ENCODE measurements around the gene LILRA5.
"Not testable (repeated sequence)": the region's sequence is repeated elsewhere in the genome, so short reads cannot be mapped to it uniquely, and the experiment has no call there.

Gene LILRA5

DNA sequence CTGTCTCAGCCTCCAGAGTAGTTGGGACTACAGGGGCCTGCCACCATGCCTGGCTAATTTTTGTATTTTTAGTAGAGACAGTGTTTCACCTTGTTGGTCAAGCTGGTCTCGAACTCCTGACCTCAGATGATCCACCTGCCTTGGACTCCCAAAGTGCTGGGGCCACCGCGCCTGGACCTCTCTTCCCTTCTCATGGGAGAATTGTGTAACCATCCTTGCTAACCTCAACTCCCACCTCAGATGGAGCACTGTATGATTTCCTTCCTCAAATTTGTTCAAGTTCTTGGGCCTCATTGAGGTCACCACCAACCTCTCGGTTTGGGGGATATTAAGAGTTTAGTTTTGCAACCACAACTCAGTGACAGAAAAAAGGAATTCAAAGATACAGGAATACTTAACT lies 10.7 kb downstream of the LILRA5 start:
- no peak for DNase-seq (ENCODE audit: low read depth in 3 of 3)

DNA sequence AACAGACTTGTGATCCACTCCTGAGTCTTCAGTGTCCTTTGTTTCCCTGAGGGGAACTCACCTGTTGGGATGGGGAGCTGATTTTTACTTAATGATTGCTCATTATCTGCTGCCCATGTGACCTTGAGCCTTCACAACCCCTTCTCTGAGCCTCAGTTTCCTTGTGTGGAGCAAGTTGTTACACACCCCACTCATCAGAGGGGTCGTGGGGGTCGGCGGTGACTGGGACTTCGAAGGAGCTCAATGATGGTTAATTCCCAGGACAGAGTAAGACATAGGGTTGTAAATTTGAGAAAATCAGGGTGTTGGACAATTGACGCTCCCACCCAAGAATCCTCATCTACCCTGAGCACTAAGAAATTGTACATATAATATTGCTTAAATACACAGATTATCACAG lies 13.5 kb downstream of the LILRA5 start:
- no peak for DNase-seq (ENCODE audit: low read depth in 3 of 3)

DNA sequence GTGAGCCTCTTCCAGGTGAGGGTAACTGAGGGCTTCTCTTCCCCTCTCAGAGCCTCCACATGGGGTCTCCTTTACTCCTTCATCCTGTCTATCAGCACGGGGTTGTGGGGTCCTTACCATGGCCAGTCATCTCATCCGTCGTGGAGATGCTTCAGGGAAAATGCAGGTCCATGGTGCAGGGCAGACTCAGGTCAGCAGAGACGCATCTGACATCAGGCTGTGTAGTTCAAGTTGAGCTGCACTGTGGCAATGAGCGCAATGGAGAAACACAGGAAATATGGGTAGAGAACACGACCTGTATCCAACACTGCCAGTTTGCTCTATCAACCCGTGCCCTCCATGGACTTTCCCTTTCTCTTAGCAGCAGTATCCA lies 13.9 kb downstream of the LILRA5 start:
- DNase-seq (ENCODE audit: low read depth in 3 of 3), result no peak

DNA sequence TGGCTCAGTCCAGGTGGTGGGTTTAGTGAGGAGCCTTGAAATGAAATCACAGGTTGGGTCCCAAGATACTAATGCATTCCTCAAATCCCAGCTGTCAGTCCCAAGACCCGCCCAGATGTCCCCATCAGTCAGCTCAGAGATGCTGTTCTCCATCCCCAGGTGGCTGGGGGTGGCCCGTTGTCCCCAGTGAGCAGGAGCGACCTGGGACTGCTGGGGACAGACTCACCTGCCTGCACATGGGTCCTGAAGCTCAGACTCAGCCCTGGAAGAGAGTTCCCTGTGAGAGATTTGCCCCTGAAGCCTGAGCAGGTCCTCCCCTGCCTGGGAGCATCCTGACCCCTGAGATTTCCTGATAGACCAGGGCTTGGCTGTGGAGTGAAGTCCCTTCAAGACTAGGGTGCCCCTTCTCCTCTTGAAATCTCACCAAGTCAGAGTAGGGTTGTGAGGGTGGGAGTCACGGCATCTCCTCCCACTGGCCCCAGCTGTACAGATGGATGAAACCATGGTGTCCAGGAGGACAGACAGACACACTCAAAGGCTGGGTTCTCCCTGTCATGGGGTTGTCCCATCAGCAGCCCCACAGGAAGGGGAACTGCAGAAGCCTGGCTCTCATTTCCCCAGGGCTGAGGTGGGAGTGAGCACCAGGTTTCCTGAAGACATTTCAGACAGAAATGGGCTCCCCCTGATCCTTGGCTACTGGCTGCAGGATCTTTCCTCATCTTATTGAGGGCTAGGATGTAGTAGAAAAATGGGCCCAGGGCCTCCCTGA lies 14.4 kb downstream of the LILRA5 start:
- no peak for DNase-seq (ENCODE audit: low read depth in 3 of 3)

DNA sequence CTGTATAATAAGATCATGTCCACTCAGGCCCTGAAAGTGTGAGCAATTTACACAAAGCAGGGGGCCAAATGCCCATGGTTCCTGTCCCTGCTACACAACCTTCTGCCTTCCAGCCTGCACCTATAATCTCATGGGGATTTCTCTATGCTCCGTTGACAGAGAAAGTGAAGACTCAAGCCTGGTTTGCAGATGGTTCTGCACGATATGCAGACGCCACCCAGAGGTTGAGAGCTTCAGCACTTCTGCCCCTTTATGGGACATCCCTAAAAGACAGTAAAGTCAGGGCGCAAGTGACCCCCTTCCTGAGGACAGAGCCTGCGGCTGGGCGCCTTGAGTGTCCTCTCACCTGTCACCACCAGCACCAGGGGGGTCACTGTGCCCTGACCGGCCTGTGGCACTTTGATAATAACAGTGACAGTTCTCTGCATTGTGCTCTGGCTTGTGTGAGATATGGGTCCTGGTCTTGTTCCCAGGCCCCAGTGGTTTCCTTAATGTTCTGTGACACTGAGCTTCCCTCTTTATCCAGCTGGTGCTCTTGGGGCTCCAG lies 15.1 kb downstream of the LILRA5 start:
- DNase-seq (ENCODE audit: low read depth in 3 of 3), result no peak

DNA sequence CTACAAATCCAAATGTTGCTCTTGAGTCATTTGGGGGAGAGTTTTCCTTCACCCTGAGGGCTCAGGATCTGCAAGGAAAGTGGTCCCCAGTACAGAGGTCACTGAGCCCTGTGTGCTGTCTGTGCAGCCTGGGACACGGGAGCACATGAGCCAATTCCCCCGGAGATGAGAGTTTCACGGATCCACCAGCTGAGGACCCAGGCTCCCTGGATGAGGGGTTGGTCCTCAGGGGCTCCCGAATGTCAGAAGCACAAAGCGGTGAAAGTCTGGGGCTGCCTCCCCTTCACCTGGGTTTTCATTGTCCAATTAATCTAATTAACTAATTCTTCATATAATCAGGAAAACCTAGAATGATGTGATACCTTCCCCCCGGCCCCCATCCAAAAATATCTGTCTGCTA lies 18.4 kb downstream of the LILRA5 start:
- DNase-seq (ENCODE audit: low read depth in 3 of 3), result no peak

DNA sequence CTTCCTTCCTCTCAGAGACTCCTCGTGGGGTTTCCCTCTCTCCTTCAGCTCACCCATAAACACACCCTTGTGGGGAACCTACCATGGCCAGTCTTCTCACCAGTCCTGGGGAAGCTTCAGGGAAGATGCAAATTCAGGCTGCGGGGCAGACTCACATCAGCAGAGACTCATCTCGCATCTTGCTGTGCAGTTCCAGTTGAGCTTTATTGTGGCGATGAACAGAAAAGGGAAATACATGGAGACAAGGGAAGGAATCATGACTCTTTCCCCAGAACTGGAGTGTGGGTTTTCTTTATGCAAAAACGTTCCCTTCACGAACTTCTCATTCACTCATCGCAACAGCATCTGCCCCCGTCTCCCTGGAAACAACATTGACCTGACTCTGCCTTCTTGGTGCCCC lies 23.8 kb downstream of the LILRA5 start:
- not testable (repeated sequence) for DNase-seq (ENCODE audit: low read depth in 3 of 3)

DNA sequence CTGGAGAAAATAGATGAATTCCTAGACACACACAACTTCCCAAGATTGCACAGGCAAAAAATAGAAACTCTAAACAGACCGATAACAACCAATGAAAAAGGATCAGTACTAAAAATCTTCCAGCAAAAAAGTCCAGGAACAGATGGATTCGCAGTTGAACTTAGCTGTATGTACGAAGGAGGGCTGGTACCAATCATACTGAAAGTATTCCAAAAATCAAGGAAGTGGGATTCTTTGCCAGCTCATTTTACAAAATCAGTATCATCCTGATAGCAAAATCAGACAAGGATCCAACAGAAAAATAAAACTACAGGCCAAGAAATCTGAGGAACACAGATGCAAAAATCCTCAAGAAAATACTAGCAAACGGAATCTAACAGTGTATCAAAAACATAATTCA lies 25.5 kb downstream of the LILRA5 start:
- no peak for DNase-seq (ENCODE audit: low read depth in 3 of 3)

DNA sequence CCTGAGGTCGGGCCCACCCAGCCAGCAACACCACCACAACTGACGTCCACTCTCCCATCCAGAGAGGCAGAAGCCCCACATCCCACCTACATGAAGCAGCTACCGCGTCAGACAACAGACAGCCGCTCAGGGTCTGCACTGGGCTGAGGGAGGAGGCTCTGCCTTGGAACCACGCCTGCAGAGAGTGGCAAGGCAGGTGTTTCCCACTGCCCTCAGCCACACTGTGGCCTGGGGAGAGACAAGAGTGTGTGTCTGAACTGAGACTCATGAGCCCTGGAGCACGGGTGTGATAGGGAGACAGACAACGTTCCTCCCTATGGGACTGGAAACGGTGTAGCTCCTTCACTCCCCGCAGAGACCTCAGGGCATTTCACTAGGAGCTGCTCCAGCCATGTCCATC lies 26.7 kb downstream of the LILRA5 start:
- not testable (repeated sequence) for DNase-seq (ENCODE audit: low read depth in 3 of 3)

DNA sequence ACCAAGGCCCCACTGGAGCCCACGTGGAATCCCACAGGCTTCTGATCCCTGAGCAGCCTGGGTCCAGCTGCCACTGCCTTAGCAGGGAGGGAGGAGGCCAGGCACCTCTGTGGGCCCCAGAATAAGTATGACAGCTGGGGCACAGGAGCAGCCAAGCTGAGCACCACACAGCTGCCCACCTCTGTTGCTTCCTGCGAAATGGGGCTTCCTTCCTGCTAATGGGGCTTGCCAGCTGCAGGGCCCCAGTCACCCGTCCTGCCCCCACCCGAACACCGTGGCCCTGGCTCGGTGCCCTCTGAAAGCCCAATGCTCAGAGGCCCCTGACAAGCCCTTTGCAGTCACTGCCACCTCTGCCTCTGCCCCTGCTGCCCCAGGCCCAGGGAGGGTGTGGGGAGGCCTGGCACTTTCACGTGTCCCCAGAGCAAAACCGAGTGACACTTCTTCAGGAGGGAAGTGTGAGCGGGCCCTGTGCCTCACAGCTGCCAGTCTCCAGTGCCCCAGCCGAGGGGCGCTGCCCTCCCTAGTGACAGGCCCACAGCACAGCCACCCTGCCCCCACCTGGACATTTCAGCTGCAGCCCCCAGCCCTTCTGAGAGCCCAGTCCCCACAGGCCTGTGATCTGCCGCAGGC lies 27.4 kb downstream of the LILRA5 start:
- DNase-seq (ENCODE audit: low read depth in 3 of 3), result not testable (repeated sequence)

DNA sequence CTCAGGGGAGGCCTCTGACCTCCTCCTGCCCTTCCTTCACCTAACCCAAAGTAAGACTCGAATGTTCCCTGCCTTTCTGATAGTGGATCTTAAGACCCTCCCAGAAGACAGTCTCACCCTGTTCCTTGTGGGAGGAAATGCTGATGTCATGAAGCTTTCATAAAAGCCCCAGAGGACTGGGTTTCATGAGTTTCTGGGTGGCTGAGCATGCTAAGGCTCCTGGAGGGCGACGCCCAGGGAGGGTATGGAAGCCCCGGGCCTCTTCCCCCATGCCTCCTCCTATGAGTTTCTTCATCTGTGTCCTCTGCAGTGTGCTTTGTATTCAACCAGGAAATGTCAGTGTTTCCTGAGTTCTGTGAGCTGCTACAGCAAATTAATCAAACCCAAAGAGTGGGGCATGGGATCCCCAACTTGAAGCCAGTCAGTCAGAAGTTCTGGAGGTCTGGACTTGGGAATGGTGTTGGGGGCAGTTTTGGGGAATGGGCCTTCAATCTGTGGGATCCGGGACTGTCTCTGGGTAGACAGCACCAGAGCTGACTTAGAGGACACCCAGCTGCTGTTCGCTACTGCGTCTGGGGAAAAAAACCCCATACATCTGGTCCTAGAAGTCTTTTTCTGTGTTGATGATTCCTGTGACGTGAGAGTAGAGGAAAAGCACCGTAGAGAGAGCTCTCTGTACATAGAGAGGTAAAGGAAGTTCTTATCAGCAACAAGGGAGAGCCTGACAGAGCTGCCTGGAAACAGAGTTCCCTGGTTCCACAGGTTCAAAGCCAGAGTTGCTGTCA lies 30.1 kb downstream of the LILRA5 start:
- DNase-seq (ENCODE audit: low read depth in 3 of 3), result no peak

DNA sequence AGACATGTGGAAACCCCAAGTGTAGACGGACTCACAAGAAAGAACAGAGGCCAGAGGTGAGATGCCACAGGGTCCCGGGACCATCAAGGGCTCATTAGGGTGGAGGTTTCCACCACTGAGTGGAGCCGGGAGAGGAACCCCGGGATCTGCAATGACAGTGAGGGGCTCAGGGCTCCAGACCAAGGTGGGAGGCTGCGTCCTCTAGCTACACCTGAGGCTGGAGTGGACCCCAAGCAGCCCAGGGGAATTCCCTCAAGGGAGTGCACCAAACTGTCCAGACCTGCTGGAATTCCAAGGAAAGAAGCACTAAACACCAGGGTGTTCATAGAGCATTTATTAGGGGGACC lies 31.3 kb downstream of the LILRA5 start:
- not testable (repeated sequence) for DNase-seq (ENCODE audit: low read depth in 3 of 3)

DNA sequence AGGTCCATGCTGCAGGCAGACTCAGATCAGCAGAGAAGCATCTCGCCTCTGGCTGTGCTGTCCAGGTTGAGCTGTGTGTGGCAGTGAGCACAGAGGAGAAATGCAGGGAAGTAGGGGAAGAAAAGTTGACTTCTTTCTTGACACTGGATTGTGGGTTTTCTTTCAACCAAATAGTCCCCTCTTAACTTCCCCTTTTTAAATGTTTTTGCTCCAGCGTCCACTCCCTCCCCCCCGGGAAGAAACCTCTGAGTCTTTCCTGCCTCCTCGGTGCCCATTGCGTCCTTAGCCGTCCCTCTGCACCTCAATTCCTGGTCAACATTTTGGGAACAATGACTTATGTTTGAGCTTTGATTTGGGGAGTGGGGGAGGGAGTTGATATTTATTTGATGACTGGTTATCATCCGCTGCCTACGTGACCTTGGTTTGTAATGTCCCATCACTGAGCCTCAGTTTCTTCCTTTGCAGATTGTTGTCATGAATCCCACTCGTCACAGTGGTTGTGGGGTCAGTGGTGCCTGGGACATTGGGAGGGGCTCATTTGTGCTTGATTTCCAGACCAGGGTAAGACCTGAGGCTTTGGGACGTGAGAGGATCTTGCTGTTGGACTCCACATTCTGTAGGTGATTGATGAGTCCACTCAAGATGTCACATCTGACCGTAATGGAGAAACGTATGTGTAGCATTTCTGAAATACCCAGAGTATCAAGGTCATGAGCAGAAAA lies 31.8 kb downstream of the LILRA5 start, which contains the start of gene LILRB2:
Gene LILRB2 (minus strand): TSS at position 104 of the 722 bp plus-strand sequence. CDS start 614 bp downstream, outside the sequence.
- DNase-seq (ENCODE audit: low read depth in 3 of 3), result no peak

DNA sequence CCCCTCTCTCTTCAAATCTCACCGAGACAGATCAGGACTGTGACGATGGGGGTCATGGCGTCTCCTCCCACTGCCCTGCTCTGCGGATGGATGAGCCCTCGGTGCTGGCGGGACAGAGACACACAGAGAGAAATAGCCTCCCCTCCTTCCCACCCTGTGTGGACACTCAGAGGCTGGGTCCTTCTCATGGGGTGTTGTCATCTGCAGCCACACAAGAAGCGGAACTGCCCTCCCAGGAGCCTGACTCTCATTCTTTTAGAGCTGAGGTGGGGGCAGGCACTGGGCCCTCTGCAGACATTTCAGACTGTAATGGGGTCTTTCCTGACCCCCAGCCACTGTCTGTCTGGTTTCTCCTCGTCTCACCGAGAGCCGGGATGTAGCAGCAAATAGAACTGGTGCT lies 32.5 kb downstream of the LILRA5 start:
- not testable (repeated sequence) for DNase-seq (ENCODE audit: low read depth in 3 of 3)

DNA sequence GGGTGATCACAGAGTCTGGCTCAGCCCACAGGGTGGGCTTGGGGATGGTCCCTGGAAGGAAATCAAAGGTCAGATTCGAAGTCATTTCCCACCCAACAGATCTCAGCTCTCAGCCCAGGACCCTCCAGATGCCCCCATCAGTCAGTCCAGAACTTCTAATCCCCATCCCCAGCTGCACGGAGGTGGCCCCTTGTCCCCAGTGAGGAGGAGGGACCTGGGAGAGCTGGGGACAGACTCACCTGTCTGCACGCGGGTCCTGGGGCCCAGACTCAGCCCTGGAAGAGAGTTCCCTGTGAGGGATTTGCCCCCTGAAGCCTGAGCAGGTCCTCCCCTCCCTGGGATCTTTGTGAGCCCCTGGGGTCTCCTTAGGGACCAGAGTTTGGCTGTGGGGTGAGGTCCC lies 32.9 kb downstream of the LILRA5 start:
- DNase-seq (ENCODE audit: low read depth in 3 of 3), result not testable (repeated sequence)

DNA sequence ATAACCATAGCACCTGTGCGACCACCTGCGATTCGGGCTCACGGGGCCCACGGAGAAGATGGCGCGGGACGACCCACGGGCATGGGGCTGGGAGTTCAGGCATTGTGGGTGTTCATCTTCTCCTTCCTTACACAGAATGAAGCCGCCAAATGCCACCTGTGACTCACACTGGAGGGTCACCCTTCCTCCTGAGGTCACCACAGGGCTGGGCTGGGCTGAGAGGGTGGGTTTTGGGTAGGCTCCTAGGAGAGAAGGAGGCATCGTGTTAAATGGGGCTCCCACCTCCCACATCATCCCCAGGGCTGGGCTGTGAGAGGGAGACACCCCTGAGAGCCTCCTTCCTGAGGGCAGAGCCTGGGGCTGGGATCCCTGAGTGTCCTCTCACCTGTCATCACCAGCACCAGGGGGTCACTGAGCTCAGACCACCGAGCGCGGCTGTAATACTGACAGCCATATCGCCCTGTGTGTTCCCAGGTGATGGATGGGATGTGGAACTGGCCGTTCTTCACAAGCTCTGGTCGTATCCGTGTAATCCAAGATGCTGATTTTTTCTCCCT lies 33.5 kb downstream of the LILRA5 start:
- no peak for DNase-seq (ENCODE audit: low read depth in 3 of 3)

DNA sequence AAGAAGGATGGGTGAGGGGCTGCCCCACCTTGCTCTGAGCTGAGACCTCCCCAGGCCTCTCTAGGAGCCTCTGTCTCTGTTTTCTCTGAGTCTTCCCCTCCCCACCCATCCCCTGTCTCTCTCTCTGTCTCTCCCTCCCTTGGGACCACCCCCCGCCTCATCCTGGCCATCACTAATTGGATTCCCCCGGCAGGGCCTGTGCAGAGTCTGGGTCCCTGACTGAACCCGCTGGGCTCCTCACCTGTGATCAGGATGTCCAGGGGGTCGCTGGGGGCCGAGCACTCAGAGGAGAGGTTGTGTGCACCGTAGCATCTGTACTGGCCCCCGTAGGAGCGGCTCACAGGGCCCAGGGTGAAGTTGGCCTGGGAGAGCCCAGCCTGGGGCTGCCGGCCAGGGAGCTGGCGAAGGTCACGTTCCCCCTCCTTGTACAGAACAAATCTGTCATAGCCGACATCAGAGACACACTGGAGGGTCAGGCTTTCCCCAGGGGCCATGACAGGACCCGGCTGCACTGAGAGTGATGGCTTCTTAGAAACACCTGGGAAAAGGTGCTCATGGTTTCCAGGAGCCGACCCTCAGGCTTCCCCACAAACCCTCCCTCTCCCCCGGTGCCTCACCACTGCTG lies 34.3 kb downstream of the LILRA5 start:
- DNase-seq (ENCODE audit: low read depth in 3 of 3), result not testable (repeated sequence)

DNA sequence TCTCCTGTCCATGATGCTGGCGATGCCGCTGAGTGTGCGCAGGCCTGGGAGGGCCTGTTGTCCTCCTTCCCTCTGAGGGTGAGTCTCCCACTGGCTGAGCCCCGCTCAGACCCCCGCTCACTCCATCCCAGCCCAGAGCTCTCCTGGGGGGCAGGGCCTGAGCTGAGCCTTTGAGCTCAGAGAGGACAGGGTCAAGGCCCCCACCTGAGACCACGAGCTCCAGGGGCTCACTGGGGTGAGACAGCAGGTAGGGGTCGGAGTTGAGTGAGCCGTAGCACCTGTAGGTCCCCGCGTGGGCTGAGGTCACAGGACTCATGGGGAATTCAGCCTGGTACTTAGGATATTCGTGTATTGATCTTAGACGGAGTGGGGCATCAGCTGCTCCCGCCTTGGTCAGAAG lies 34.9 kb downstream of the LILRA5 start:
- not testable (repeated sequence) for DNase-seq (ENCODE audit: low read depth in 3 of 3)

DNA sequence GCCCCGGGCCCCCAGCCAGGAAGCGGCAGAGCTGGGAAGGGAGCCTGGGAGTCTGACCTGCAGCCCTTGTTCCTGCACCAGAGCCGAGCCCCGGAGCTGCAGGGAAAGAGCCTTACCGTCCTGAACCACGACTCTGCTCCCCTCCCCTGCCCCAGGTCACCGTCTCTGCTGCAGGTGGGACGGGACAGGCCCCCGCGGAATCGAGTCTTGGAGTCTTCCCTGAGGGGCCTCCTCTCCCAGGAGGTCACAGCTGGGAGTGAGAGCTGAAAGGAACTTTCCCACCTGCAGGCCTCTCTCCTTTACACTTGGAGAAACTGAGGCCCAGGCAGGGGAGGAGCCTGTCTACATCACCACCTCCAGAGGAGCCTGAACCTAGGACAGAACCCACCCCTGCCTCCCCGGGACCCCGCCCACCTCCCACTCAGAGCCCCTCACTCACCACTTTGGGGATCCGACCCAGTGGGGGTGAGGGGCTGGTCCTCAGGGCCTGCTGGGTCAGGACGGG lies 35.8 kb downstream of the LILRA5 start:
- DNase-seq (ENCODE audit: low read depth in 3 of 3), result not testable (repeated sequence)

DNA sequence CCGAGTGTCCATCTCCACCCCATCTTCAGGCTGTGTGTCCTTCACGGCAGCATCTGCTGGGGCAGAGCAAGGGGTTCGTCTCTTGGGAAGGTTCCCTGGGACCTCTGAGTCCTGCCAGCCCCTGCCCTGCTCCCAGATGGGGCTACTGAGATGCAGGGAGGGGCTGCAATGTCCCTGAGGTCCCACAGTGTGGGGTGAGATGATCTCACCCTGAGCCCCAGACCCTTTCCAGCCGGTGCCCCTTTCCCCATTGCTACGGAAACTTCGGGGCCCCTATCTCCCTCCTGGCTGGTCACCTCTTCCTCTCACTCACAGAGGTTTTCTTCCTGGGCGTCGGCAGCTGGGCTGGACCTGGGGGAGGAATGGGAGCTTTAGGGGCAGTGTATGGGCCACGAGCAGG lies 37.0 kb downstream of the LILRA5 start:
- DNase-seq (ENCODE audit: low read depth in 3 of 3), result no peak

DNA sequence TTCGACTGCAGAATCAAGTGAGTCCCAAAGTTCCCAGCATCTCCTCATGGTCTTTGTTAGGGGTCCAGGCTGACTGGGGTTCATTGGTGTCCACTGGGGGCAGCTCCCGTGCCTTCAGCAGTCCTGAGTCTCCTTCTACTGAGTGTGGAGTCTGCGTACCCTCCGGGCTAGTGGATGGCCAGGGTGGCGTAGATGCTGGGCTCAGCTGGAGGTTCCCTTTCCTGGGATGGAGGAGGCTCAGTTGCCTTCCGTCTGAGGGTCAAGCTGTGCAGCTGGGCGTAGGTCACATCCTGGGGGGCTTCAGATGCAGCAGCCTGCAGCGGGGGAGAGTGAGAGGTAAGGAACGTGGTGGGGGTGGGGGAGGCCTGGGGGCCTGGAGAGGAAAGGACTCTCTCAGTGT lies 38.5 kb downstream of the LILRA5 start:
- not testable (repeated sequence) for DNase-seq (ENCODE audit: low read depth in 3 of 3)

All from stimulated activated CD4-positive, alpha-beta T cell treated with anti-CD3 and anti-CD28 coated beads, TNF-alpha, amount 100 ng/mL, for 24 hours (primary cell).